H1 (cell line): ENCODE results near the gene PBX1. TPM values are rescaled to one million over a fixed set of nuclear protein-coding genes. Genes with fewer than 3 reads are reported as not detected.

Source experiments
- CTCF ChIA-PET: fragments of 300-600 bp; sonication (Branson Sonifier 250); formaldehyde crosslinking; loops from one replicate; lab custom pipeline; 2021; ENCODE audit not compliant: partially characterized antibody; lab: Charles Lee
- POLR2A ChIA-PET: fragments of 300-600 bp; sonication (Branson Sonifier 250); formaldehyde crosslinking; loops from one replicate; lab custom pipeline; 2021; ENCODE audit warnings: inconsistent platforms; ENCODE audit not compliant: partially characterized antibody; lab: Charles Lee
- DNase-seq, 2 experiments: peaks; one replicate each; pipeline versions ENCODE4 v3.0.0 to v3.0.0-alpha.2; 2010 to 2022; ENCODE audit warnings: low spot score in 2 of 2, low read depth in 1 of 2, mixed read lengths in 1 of 2
- FAIRE-seq: peaks from 2 replicates; lab custom pipeline; 2011; peaks lifted over from hg19 to GRCh38; lab: Jason Lieb, UNC
- H2AFZ ChIP-seq: 2 replicates; pipeline ENCODE4 v1.8.1; 2012; ENCODE audit warnings: low read length, inconsistent platforms
- H2AK5ac ChIP-seq: 2 replicates; pipeline ENCODE4 v1.6.1; 2013; ENCODE audit warnings: low read depth, low read length
- H2BK120ac ChIP-seq: replicated peaks from 2 replicates; pipeline ENCODE3; 2013; ENCODE audit warnings: low read depth, low read length, inconsistent platforms
- H2BK12ac ChIP-seq: 2 replicates; pipeline ENCODE4 v1.6.1; 2013; ENCODE audit warnings: low read depth, low read length
- H2BK15ac ChIP-seq: 2 replicates; pipeline ENCODE4 v1.6.1; 2013; ENCODE audit warnings: low read length
- H2BK20ac ChIP-seq: 2 replicates; pipeline ENCODE4 v1.6.1; 2013; ENCODE audit warnings: low read length
- H2BK5ac ChIP-seq: 2 replicates; pipeline ENCODE4 v1.6.1; 2013; ENCODE audit warnings: low read depth, low read length
- H3K14ac ChIP-seq: 2 replicates; pipeline ENCODE4 v1.6.1; 2013; ENCODE audit warnings: inconsistent platforms; ENCODE audit not compliant: insufficient read length
- H3K18ac ChIP-seq: 2 replicates; pipeline ENCODE4 v1.6.1; 2013; ENCODE audit warnings: low read length; ENCODE audit errors: extremely low read depth
- H3K23ac ChIP-seq: 2 replicates; pipeline ENCODE4 v1.6.1; 2013; ENCODE audit warnings: inconsistent platforms; ENCODE audit not compliant: insufficient read length
- H3K23me2 ChIP-seq: 2 replicates; pipeline ENCODE4 v1.6.1; 2013; ENCODE audit warnings: low read depth, low read length
- H3K27ac ChIP-seq: 2 replicates; pipeline ENCODE4 v1.6.1; 2011; ENCODE audit warnings: low read depth, low read length, inconsistent platforms
- H3K27me3 ChIP-seq, 4 experiments: replicated peaks in 1 of 4; 1 replicate in 1 of 4; 2 replicates in 3 of 4; pipeline versions ENCODE4 v1.6.1 to v1.8.1; 2011 to 2013; ENCODE audit warnings: low read length in 3 of 4, mild to moderate bottlenecking in 3 of 4, inconsistent platforms in 2 of 4, mixed read lengths in 2 of 4, moderate library complexity in 1 of 4; ENCODE audit not compliant: control insufficient read depth in 3 of 4, insufficient read depth in 3 of 4; ENCODE audit errors: extremely low read depth in 1 of 4
- H3K36me3 ChIP-seq, 4 experiments: 2 replicates each; pipeline versions ENCODE4 v1.6.1 to v1.8.1; 2011 to 2013; ENCODE audit warnings: mild to moderate bottlenecking in 4 of 4, low read length in 3 of 4, moderate library complexity in 2 of 4, control low read depth in 1 of 4, inconsistent platforms in 1 of 4; ENCODE audit not compliant: insufficient read depth in 4 of 4, control insufficient read depth in 2 of 4
- H3K4ac ChIP-seq: replicated peaks from 2 replicates; pipeline ENCODE3; 2013; ENCODE audit warnings: low read length, low read depth, mixed read lengths, inconsistent platforms; ENCODE audit not compliant: insufficient read length
- H3K4me1 ChIP-seq, 4 experiments: replicated peaks in 1 of 4; 1 replicate in 1 of 4; 2 replicates in 3 of 4; pipeline versions ENCODE4 v1.6.1 to v1.8.1; 2011 to 2013; ENCODE audit warnings: low read length in 3 of 4, inconsistent platforms in 2 of 4, mixed read lengths in 1 of 4; ENCODE audit not compliant: insufficient read depth in 4 of 4, control insufficient read depth in 3 of 4
- H3K4me2 ChIP-seq, 2 experiments: 2 replicates each; pipeline versions ENCODE4 v1.6.1 to v1.8.1; 2011 to 2013; ENCODE audit warnings: low read depth in 2 of 2, low read length in 2 of 2, control low read depth in 1 of 2, inconsistent platforms in 1 of 2, mild to moderate bottlenecking in 1 of 2; ENCODE audit not compliant: insufficient read depth in 1 of 2
- H3K4me3 ChIP-seq, 4 experiments: fragments of 200-600, 300-600 bp in 1 of 4; sonication (generic), shearing (Covaris generic), sonication (Bioruptor Twin) in 1 of 4; 2 replicates each; pipeline versions ENCODE4 v1.5.1 to v1.8.1; 2011 to 2016; ENCODE audit warnings: low read length in 4 of 4, low read depth in 3 of 4, control low read depth in 2 of 4, inconsistent platforms in 2 of 4, mild to moderate bottlenecking in 2 of 4, mixed read lengths in 1 of 4, moderate library complexity in 1 of 4; ENCODE audit not compliant: insufficient read depth in 2 of 4; ENCODE audit errors: extremely low read depth in 1 of 4
- H3K56ac ChIP-seq: replicated peaks from 2 replicates; pipeline ENCODE3; 2013; ENCODE audit warnings: low read depth, mild to moderate bottlenecking, mixed read lengths, low read length, inconsistent platforms; ENCODE audit not compliant: insufficient read length
- H3K79me1 ChIP-seq: 2 replicates; pipeline ENCODE4 v1.6.1; 2013; ENCODE audit warnings: low read depth, low read length, control low read depth
- H3K79me2 ChIP-seq, 2 experiments: 2 replicates each; pipeline versions ENCODE4 v1.6.1 to v1.8.1; 2012 to 2013; ENCODE audit warnings: low read length in 2 of 2, mild to moderate bottlenecking in 2 of 2, inconsistent platforms in 1 of 2; ENCODE audit not compliant: insufficient read depth in 2 of 2, control insufficient read depth in 1 of 2
- H3K9ac ChIP-seq, 4 experiments: replicated peaks in 1 of 4; 1 replicate in 1 of 4; 2 replicates in 3 of 4; pipeline versions ENCODE4 v1.6.1 to v1.8.1; 2011 to 2013; ENCODE audit warnings: low read depth in 3 of 4, low read length in 3 of 4, control low read depth in 2 of 4, mild to moderate bottlenecking in 2 of 4, moderate library complexity in 2 of 4, inconsistent platforms in 1 of 4; ENCODE audit errors: extremely low read depth in 1 of 4
- H3K9me3 ChIP-seq, 2 experiments: 2 replicates each; pipeline versions ENCODE4 v1.6.1 to v1.8.1; 2012 to 2013; ENCODE audit warnings: mild to moderate bottlenecking in 2 of 2, moderate library complexity in 2 of 2, control low read depth in 1 of 2, inconsistent platforms in 1 of 2, low read depth in 1 of 2, low read length in 1 of 2, mixed read lengths in 1 of 2; ENCODE audit not compliant: insufficient read depth in 2 of 2
- H4K20me1 ChIP-seq, 2 experiments: replicated peaks in 1 of 2; 2 replicates each; pipeline versions ENCODE3 to v1.8.1; 2011 to 2013; ENCODE audit warnings: inconsistent platforms in 2 of 2, low read length in 2 of 2, mild to moderate bottlenecking in 1 of 2; ENCODE audit not compliant: insufficient read depth in 2 of 2, control insufficient read depth in 1 of 2
- H4K5ac ChIP-seq: 2 replicates; pipeline ENCODE4 v1.6.1; 2013; ENCODE audit warnings: low read length, low read depth, mixed read lengths, inconsistent platforms; ENCODE audit not compliant: insufficient read length
- H4K8ac ChIP-seq: 2 replicates; pipeline ENCODE4 v1.8.0; 2013; ENCODE audit warnings: mild to moderate bottlenecking, moderate library complexity, low read length, inconsistent platforms; ENCODE audit not compliant: insufficient read depth; ENCODE audit errors: extremely low read depth
- H4K91ac ChIP-seq: replicated peaks from 2 replicates; pipeline ENCODE3; 2013; ENCODE audit warnings: low read length, mixed read lengths, inconsistent platforms; ENCODE audit not compliant: insufficient read length
- BACH1 ChIP-seq: IDR thresholded peaks from 2 replicates; pipeline ENCODE4 v1.6.1; 2012; ENCODE audit warnings: low read length, improper control_type of control experiment
- CBX5 ChIP-seq: fragments of 300-800, 300-1000 bp; sonication (generic); IDR thresholded peaks from 2 replicates; pipeline ENCODE4 v1.7.1; 2016; ENCODE audit warnings: antibody characterized with exemption, low read length, low read depth
- E2F6 ChIP-seq: IDR thresholded peaks from 2 replicates; pipeline ENCODE4 v1.6.1; 2012; ENCODE audit warnings: inconsistent platforms
- HDAC6 ChIP-seq: IDR thresholded peaks from one replicate; pipeline ENCODE4 v1.7.1; 2012; ENCODE audit warnings: low read depth, mild to moderate bottlenecking, inconsistent platforms, low read length, moderate library complexity
- MAX ChIP-seq: IDR thresholded peaks from 2 replicates; pipeline ENCODE4 v1.6.1; 2012; ENCODE audit warnings: inconsistent platforms
- RAD21 ChIP-seq, 2 experiments: IDR thresholded peaks in 1 of 2; conservative IDR thresholded peaks in 1 of 2; 2 replicates each; pipeline ENCODE4 v1.6.1; 2011; ENCODE audit warnings: low read depth in 2 of 2, low read length in 2 of 2, improper control_type of control experiment in 1 of 2, inconsistent platforms in 1 of 2, mild to moderate bottlenecking in 1 of 2, moderate library complexity in 1 of 2
- RXRA ChIP-seq: IDR thresholded peaks from 2 replicates; pipeline ENCODE4 v1.6.1; 2011; ENCODE audit warnings: low read depth, mild to moderate bottlenecking, low read length, moderate library complexity; ENCODE audit not compliant: insufficient read depth
- WGBS, 2 experiments: shearing (Covaris generic) in 1 of 2; methylation state at CpG; one replicate each; pipeline versions ENCODE4 v1.1.6 to v1.1.7; 2013 to 2015; ENCODE audit warnings: low lambda C conversion rate in 2 of 2, mixed read lengths in 2 of 2, inconsistent platforms in 1 of 2, low coverage in 1 of 2, missing lambda C conversion rate in 1 of 2; ENCODE audit not compliant: insufficient replicate concordance in 2 of 2, insufficient coverage in 1 of 2, insufficient read length in 1 of 2; ENCODE audit errors: extremely low coverage in 1 of 2, missing lambda C conversion rate in 1 of 2; 5-methylcytosine and 5-hydroxymethylcytosine counted together
- polyA plus RNA-seq, 7 experiments: library from polyadenylated mRNA; depleted of rRNA in 3 of 7; stranded (reverse) in 5 of 7; unstranded in 2 of 7; fragments of >200 nt in 5 of 7; fragments of 200-250 nt in 2 of 7; gene quantifications; 1 replicate in 5 of 7; 2 replicates in 1 of 7; 4 replicates in 1 of 7; pipeline versions ENCODE4 v1.2.1 to v1.2.3, GENCODE V29; 2011 to 2013; ENCODE audit warnings: missing spikeins in 2 of 7, mixed read lengths in 2 of 7
- total RNA-seq: library from RNA; stranded (reverse); fragmentation: NEBNext Ultra II Directional; extraction: Animal tissue kit (Norgen Biotek cat#: 25700); gene quantifications from 2 replicates; pipeline ENCODE4 v1.2.1, GENCODE V29; 2021

Gene PBX1
- total and polyA plus RNA-seq, 2 of the 8 experiments (the other 6 are each of a cell fraction or from before 2014, with no cell fraction given): 87.4 to 124 TPM

- Histone ChIP-seq H3K27me3 (no peaks in the 10 kb centered on the region), H4K5ac (no peak overlapping the region), H3K9me3 (no peaks in the 10 kb centered on the region), H3K9ac (no peak overlapping the region), H3K23me2 (no peaks in the 10 kb centered on the region), H4K20me1 (peaks cover 10 to 19% of the 10 kb centered on the region in 2 experiments), H4K91ac (no peak overlapping the region), H3K79me2 (peaks cover 19 to 97% of the 10 kb centered on the region in 2 experiments), H3K23ac (no peak overlapping the region), H3K36me3 (no peaks in the 10 kb centered on the region), H3K14ac (no peak overlapping the region), H2BK15ac (0 out of 2 replicates have a peak overlapping the region, but pooled peaks have one; percentile 32), H2BK20ac (no peak overlapping the region; the same call in 1 of the 2 replicates), H3K18ac (no peak overlapping the region), H3K4me1 (peaks cover 5 to 24% (median 15%) of the 10 kb centered on the region in 4 experiments; a peak in 5 of 7 replicates), H2AFZ (no peak overlapping the region), H3K79me1 (peaks cover 15% of the 10 kb centered on the region), H3K27ac (no peak overlapping the region), H2BK120ac (no peak overlapping the region), H3K56ac (no peak overlapping the region), H2AK5ac (no peak overlapping the region; the same call in 1 of the 2 replicates), H4K8ac (no peak overlapping the region), H3K4ac (no peak overlapping the region), H2BK12ac (no peak overlapping the region), H3K4me2 (no peak overlapping the region), H3K4me3 (no peak overlapping the region), H2BK5ac (no peak overlapping the region)
- no peak for FAIRE-seq
- CTCF ChIA-PET: interaction anchor here (1.2 to 2.1 kb wide), 4 partner anchors 8 to 119 kb away, joined by 3 to 9 read pairs (median 6); no protein-coding TSS in a partner anchor
- no peak for DNase-seq
- WGBS, 2 experiments: 85% methylated on average over 5 of the region's 5 CpGs; no CpG with 5 or more reads in 1 of the 2 experiments
- POLR2A ChIA-PET: no interaction called here
- TF ChIP-seq CBX5 (no peak), E2F6 (no peak), HDAC6 (no peak), RAD21 (IDR thresholded peaks at IDR 0.05 in 1 of 2, conservative IDR thresholded peaks at IDR 0.05 in 1 of 2; ENCODE audit: low read depth in 2 of 2, low read length in 2 of 2) (no peak), BACH1 (no peak), RXRA (no peak), MAX (no peak)
Observed at GRCh38 chr1:164667600-164667999, 108.6 kb downstream of the PBX1 start.
